Measurements from ENCODE around the gene OPN5.

DNA sequence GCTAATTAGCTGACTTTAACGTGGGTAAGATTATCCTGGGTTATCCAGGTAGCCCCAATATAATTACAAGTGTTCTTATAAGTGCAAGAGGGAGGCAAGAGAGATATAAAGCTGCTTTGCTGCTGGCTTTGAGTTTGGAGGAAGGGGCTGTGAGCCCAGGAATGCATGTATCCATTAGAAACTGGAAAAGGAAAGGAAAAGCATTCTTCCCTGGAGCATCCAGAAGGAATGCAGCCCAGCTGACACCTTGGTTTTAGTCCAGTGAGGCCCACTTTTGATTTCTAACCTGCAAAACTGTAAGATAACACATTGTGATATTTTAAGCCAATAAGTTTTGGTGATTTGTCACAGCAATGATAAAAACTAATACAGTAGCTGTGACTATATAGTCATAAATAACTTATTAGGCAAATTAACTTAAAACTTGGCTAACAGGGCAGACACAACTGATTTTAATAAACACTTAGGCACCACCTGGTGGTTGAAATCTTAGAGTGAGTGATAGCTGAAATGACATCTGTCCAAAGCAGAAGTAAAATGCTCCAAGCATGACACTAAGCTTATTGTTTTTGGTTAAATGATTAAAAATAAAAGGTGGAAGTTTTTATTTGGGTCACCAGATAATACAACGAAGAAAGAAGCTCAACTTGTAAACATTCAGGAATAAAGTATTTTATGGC is 47.8 kb upstream of the OPN5 start:
- TF ChIP-seq, protein P1, sequence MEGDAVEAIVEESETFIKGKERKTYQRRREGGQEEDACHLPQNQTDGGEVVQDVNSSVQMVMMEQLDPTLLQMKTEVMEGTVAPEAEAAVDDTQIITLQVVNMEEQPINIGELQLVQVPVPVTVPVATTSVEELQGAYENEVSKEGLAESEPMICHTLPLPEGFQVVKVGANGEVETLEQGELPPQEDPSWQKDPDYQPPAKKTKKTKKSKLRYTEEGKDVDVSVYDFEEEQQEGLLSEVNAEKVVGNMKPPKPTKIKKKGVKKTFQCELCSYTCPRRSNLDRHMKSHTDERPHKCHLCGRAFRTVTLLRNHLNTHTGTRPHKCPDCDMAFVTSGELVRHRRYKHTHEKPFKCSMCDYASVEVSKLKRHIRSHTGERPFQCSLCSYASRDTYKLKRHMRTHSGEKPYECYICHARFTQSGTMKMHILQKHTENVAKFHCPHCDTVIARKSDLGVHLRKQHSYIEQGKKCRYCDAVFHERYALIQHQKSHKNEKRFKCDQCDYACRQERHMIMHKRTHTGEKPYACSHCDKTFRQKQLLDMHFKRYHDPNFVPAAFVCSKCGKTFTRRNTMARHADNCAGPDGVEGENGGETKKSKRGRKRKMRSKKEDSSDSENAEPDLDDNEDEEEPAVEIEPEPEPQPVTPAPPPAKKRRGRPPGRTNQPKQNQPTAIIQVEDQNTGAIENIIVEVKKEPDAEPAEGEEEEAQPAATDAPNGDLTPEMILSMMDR (conservative IDR thresholded peaks at IDR 0.05; ENCODE audit: low read depth in 2 of 2) = peak; percentile 46 to 69
- TF ChIP-seq EZH2phosphoT487 (IDR thresholded peaks at IDR 0.05; ENCODE audit: unreplicated experiment) (no peak), EZH2 (IDR thresholded peaks at IDR 0.05; ENCODE audit: low read depth, unreplicated experiment) (no peak), CREB1 (CRISPR knock-in tag; IDR thresholded peaks at IDR 0.05; ENCODE audit: low read depth) (no peak), POLR2AphosphoS5 (IDR thresholded peaks at IDR 0.05; ENCODE audit: low read depth) (no peak)
- TF ChIP-seq, protein P2, sequence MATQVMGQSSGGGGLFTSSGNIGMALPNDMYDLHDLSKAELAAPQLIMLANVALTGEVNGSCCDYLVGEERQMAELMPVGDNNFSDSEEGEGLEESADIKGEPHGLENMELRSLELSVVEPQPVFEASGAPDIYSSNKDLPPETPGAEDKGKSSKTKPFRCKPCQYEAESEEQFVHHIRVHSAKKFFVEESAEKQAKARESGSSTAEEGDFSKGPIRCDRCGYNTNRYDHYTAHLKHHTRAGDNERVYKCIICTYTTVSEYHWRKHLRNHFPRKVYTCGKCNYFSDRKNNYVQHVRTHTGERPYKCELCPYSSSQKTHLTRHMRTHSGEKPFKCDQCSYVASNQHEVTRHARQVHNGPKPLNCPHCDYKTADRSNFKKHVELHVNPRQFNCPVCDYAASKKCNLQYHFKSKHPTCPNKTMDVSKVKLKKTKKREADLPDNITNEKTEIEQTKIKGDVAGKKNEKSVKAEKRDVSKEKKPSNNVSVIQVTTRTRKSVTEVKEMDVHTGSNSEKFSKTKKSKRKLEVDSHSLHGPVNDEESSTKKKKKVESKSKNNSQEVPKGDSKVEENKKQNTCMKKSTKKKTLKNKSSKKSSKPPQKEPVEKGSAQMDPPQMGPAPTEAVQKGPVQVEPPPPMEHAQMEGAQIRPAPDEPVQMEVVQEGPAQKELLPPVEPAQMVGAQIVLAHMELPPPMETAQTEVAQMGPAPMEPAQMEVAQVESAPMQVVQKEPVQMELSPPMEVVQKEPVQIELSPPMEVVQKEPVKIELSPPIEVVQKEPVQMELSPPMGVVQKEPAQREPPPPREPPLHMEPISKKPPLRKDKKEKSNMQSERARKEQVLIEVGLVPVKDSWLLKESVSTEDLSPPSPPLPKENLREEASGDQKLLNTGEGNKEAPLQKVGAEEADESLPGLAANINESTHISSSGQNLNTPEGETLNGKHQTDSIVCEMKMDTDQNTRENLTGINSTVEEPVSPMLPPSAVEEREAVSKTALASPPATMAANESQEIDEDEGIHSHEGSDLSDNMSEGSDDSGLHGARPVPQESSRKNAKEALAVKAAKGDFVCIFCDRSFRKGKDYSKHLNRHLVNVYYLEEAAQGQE (IDR thresholded peaks at IDR 0.05; ENCODE audit: unreplicated experiment) = no peak

Data from GM23338 (cell line).